Fibroblast of villous mesenchyme (primary cell): ENCODE data around the gene PDLIM5. TPM values are rescaled to one million over a fixed set of nuclear protein-coding genes. Genes with fewer than 3 reads are reported as not detected.

ENCODE experiments used
- DNase-seq: peaks from one replicate; pipeline ENCODE4 v3.0.0-alpha.2; 2010; ENCODE audit warnings: low read depth
- H3K4me3 ChIP-seq: 2 replicates; pipeline ENCODE4 v1.5.1; 2011; ENCODE audit warnings: low read depth, mild to moderate bottlenecking, low read length
- total RNA-seq: library from RNA; depleted of rRNA; stranded (reverse); fragments of >200 nt; gene quantifications from 2 replicates; pipeline ENCODE4 v1.2.3, GENCODE V29; 2012
- TF ChIP-seq, protein P1 (sequence below): IDR thresholded peaks from 2 replicates; pipeline ENCODE4 v1.5.1; 2012; ENCODE audit warnings: low read depth, mild to moderate bottlenecking, low read length; ENCODE audit not compliant: insufficient read depth

Gene PDLIM5
- total RNA-seq, 1 donor: 370 TPM

DNA sequence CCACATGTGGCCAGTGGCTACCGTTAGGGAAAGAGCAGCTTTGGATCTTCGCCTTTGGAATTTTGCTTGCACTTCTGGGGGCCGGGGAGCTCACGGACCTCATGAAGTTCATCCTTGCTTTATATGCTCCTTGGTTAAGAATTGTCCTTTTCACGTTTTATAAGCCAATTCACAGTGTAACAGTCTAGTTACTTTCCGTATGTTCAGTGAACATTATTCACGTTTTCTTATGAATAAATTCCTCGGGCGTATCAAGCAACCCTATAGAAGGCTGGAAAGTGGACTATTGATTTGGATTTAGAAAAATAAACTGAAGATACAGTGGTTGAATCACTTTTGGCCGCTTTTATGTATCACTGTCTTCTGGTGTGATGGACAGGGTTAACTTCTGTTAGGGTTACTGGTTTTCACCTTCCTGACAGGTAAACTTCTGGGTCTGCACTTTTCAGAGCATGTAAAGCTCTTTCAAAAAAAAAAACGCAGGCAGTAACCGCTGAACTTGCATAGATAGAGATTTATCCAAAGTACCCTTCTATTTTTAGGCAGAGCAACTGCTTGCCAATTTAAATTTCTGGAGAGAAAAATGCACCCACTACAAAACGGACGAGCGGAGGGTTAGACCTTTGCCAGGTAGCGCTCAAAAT, 569 bp upstream of the PDLIM5 start:
- DNase-seq: no peak
- peak overlapping the region; percentile 97 for H3K4me3 ChIP-seq
- TF ChIP-seq, protein P1, sequence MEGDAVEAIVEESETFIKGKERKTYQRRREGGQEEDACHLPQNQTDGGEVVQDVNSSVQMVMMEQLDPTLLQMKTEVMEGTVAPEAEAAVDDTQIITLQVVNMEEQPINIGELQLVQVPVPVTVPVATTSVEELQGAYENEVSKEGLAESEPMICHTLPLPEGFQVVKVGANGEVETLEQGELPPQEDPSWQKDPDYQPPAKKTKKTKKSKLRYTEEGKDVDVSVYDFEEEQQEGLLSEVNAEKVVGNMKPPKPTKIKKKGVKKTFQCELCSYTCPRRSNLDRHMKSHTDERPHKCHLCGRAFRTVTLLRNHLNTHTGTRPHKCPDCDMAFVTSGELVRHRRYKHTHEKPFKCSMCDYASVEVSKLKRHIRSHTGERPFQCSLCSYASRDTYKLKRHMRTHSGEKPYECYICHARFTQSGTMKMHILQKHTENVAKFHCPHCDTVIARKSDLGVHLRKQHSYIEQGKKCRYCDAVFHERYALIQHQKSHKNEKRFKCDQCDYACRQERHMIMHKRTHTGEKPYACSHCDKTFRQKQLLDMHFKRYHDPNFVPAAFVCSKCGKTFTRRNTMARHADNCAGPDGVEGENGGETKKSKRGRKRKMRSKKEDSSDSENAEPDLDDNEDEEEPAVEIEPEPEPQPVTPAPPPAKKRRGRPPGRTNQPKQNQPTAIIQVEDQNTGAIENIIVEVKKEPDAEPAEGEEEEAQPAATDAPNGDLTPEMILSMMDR: no peak

DNA sequence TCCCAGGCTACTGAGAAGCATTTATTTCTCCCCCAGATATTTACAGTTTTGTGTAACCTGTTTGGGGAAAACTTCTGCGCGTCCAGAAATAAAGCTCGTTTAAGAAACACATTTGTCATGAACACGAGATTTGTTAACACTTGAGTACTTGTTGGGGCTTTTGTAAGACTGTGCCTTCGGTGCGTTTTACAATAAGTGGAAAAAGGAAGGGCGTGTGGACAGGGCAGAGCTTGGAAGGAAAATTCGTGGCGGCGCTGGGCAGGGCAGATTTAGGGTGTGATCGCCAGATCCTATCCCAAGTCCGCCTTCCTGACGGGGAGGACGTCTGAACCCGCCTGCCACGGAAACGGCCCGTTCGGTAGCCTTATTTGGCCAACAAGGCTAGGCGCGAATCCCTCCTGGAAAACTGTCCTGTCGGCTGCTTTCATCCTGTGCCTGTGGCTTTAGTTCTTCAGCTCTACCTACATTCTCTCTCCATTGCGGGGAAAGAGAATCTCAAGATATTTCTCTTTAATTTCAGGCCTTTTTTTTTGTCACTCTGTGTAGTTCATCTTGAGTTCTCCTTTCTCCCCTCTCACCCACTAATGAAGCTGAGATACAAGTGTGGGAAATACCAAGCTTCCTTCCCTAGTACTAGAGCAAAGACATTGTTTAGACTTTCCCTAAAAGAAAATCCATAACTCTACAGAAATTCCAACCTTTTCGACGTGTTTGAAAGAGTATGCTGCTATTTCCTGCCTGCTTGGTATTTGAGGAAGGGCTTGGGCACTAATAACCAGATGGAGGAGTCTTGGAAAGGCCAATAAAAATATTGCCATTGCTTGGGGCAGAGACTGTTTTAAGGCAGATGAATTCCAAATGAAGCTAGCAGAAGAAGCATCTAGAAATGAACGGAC, 982 bp downstream of the PDLIM5 start:
- H3K4me3 ChIP-seq: peak overlapping the region; percentile 97
- peak; percentile 90 for DNase-seq
- TF ChIP-seq, protein P1: no peak

DNA sequence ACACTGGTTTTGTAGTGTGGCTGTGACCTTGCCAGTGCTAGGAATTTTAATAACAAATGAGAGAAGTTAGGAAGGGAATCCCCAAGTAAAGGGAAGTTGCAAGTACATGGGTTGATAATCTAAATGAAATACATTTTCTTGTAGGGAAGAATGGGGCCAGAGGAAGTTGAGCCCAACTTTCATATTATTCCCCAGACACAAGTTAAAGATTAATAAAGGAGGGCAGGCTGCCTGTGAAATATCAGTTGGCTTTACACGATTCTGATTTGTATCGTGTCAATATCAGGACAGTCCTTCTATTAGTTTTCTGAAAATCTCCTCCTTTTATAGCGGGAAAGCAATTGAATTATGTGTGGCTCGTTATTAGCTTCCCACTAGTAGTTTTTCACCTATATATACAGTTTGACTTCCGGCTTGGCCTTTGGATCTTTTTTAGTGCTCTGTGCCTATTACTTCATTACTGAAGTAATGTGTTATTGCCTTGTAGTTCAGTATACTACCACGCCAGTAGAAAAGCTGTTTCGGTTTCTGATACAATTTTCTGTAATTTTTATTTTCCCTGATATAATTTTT, 1.7 kb downstream of the PDLIM5 start:
- TF ChIP-seq, protein P1: no peak
- DNase-seq: peak; percentile 55
- H3K4me3 ChIP-seq: peak overlapping the region; percentile 97

DNA sequence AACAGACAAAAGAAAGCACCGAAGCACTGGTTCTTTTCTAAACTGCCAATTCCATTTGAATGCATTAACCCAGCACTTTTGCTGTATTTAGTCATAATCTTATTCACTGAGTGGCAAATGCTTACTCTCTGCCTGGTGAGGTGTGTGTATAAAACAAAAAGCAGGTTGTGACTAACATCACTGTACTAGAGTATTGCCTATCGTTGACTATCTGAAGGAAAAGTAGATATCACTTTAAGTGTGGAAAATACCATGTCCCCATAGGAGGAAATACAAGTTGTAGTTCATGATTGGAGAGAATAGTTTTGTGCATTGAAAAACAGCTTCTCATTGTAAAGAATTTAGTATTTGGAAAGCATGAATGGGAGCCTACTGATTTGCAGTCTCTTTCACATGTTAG, 2.7 kb downstream of the PDLIM5 start:
- DNase-seq: no peak
- peak overlapping the region; percentile 97 for H3K4me3 ChIP-seq
- TF ChIP-seq, protein P1: no peak

DNA sequence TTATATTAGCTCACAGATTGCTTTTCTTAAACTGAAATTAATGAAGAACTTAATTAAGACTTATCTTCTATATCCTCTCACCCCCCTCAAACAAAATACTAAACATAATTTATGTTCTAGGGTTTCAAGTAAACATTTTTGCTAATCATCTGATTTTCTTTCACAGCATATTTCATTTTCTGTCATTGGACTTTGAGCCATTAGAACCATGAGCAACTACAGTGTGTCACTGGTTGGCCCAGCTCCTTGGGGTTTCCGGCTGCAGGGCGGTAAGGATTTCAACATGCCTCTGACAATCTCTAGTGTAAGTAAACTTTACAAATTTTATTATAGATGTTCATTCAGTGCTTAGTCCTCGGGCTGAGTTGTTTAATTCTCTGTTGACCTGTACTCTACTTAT, 3.3 kb downstream of the PDLIM5 start:
- H3K4me3 ChIP-seq: peak overlapping the region; percentile 97
- peak; percentile 87 for DNase-seq
- TF ChIP-seq, protein P1: no peak

DNA sequence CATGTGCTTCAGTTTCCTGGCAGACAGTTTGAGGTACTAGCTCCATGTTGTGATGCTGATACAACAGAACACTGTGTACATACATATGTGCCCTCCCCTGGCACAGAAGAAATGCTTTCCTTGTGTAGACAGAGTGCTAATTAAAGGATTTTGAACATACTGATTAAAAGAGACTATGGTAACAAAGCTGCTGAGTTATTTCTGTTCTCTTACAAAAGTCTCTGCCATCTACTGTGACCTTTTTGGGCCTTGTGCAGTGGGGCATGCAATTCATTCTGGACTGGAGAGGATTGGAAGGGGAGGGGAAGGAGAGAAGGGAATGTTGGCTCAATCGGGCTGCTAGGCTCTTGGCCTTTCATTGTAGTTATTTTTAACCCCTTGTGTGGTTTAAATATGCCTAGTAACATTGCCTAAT, 6.0 kb downstream of the PDLIM5 start:
- TF ChIP-seq, protein P1: no peak
- H3K4me3 ChIP-seq: peak overlapping the region; percentile 18
- DNase-seq: no peak
